CD4-positive, alpha-beta T cell treated with Interleukin-6 for 4 hours (primary cell): ENCODE results near the gene SCUBE2.
A peak's percentile ranks its signal among the peaks of the same experiment; 100 is the strongest.
"Not testable (repeated sequence)": the region's sequence is repeated elsewhere in the genome, so short reads cannot be mapped to it uniquely, and the experiment has no call there.

Experiments
- DNase-seq: peaks from one replicate; pipeline ENCODE4 v3.0.0-alpha.2; 2020; ENCODE audit warnings: mixed read lengths

SCUBE2 gene

DNA sequence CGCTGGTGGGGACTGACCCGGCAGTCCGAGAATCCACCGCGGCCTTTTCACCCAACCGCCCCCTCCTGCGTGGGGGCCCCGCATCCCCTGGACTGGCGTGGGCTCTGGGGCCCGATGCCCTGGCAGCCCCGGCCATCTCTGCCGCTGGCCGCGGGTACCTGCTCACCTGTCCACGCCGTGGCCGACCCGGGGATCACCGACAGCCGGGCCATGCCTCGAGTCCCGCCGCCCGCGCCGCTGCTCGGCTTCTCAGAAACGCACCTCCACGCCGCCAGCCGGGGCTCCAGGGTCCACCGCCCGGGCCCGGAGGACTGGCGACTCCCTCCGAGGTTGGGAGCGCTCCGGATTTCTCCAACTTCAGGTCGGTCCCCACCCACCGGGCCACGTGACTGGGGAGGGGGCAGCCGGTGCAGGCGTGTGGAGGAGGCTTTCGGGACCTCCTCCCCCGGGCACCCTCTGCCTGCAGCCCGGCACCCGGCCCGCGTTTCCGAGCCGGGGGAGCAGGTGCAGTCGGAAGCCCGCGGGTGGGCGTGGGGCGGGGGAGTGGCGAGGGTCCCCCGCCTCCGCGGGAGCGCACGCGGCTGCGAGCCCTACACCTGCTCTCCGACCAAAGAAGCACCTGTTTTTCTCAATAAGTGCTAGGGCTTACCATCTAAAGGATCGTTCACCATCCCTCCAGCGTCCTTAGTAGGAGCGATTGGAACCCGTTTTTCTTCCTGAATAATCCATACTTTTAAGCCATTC, 87.0 kb downstream of the SCUBE2 start:
- peak; percentile 35 for DNase-seq

DNA sequence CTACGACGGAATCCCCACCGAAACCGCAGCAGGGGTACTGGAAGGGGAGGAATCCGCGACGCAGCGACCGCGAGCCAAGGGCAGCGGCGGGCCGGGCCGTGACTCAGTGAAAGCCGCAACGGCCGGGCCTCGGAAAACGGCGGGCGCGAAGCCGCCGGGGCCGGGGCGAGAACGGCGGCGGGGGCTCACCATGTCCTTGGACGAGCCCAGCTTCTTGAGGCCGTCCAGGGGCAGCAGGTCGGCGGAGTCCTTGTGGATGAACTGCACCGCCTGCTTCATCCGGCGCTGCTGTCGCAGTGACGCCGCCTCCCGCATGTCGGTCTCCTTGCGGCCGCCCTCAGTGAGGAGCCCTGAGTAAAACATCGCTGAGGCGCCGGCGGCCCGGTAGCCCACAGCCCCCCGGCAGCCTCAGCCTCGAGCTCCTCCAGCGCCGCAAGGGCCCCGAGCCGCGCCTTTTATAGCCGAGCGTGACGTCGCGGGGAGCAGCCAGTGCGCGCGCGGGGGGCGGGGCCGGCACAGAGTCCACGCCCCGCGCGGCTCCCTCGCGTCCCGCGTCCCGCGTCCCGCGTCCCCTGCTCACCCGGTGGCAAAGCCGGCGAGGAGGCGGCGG, 87.7 kb downstream of the SCUBE2 start, which contains the start of gene NRIP3:
Gene NRIP3 (minus strand): TSS at position 429 of the 610 bp plus-strand sequence. CDS start 66 bp downstream, at position 363.
- peak; percentile 84 for DNase-seq

DNA sequence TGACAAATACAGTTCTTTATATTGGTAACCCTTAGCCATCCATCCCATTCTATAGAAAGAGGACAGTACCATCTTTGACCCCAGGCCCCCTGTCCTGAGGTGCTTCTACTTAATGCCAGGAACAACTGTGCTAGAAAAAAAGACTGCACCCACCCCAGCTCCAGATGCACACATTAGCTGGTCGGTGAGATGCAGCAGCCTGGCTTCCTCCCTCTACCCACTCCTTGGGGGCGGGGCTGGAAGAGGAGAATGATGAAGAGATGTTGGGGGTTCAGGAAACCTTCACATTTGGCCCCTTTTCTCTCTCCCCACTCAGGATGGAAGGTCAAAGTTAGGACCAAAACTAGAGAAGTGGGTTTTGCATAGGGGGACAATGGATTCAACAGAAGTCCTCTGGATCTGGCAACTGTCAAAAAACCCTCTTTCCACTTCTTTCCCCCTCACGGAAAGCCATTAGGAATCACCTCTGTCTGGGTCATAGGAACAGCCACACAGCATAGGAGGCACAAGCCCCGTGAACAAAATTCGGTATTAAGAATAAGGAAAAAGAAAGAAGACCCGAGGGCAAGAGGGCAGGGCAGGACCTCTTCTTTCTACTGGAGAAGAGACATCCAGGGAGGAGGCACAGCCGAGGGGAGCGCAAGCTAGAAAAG, 88.4 kb downstream of the SCUBE2 start:
- peak; percentile 18 for DNase-seq

DNA sequence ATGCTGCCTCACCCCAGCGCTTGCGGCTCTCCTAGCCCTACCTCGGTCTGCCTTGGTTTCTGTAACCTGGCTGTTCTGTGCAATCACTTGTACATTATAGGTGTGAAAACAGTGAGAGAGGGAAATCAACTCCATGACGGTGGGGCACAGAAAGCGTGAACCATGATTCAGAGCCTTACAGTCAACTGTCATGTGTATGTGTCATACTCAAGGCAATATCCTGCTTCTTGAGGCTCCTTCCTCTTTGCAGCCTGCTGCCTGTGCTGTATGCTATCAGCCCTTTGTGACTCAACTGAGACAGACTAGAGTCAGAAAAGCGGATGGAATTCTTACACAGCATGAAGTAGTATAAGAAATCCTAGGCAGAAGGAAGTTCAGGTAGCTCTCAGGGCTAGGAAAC, 89.7 kb downstream of the SCUBE2 start:
- peak; percentile 51 for DNase-seq

DNA sequence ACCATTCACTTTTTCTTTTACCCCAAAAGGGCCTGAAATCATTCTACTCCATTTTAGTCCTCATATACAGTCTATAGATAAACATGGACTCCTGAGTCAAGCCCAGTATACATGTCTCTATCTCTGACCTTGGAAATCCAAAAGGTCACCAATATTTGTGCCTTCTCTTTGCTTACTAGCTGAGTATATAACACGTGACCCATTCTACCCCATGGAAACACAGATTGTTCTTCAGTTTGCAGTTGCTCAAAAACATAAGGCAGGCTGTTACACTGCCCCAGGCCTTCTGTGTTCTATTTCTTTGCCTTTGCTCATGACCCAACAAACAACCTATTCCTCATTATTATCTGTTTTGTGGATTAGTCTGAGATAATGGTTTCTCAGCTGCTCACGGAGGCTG, 93.4 kb downstream of the SCUBE2 start:
- no peak for DNase-seq

DNA sequence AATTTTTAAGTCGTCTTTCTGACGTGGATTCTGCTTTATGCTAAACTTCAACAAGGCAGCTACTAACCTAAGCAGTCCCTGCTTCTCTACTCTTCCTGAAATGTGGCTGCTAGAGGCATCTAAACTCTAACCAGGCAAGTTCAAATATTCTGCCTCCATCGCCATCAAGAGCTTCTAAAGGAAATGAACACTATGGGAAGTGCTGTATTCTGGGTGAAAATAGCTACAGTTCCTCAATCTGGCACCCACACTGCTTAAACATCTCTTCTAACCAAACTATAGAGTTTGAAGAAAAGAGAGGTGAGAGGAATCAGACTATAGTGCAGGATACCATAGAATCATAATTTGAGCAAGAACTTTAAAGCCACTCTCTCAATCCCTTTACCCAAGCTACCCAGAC, 93.9 kb downstream of the SCUBE2 start:
- DNase-seq = no peak

DNA sequence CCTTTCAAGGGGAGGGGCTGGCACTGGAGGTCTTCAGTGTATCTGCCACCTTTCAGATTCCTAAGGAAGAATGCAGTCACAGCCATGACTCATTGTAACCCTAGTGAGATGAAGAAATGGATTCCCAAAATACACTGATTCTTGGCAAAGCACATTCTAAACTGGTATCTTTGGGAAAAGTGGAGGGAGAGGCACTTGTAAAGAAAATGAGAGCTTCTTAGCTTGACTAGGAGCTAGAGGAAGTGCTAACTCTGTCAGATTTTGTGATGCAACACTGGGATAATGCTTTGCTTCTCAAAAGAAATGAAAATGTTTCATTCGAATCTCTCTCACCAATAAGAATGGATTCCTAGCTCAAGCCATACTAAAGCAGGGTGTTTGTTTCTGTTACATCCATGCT, 101.9 kb downstream of the SCUBE2 start:
- no peak for DNase-seq

DNA sequence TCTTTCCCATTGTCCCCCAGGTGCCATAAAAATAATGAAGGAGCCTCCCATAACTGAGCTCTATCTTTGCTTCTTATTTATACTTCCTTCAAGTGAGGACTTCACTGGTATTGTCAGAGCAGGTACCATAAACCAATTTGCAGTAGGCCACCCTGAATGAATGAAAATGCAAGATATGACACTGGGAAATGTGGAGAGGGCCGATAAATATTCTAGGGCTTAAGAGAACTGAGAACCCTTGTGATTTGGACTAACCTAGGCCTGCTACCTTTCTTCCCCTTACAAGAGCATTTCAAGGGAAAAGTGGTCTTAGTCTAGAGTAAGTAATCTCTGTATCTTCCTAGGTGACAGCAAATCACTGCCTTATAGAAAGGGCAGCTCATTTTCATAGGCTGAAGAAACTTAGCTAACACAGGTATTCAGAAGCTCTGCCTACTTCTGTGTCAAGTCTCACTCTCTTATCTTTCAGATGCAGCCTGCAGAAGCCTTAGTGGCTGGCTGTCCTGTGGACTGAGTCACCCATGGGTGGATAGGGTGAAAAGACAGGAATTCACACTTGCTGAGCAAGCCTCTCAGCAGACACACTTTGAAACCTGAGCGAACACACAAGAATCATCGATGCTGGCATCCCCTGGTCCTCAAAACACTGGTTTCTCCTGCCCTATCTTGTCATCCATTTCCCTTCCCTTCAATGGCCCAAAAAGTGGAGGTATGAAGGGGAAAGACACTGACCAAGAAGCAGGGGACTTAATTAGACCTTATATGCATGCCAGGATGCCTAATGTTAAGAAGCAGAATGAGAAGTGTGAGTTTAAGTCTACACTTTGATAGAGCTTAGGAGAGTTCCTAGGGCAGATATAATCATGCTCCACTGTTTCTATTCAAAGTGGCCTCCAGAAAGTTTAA, 102.8 kb downstream of the SCUBE2 start:
- no peak for DNase-seq

DNA sequence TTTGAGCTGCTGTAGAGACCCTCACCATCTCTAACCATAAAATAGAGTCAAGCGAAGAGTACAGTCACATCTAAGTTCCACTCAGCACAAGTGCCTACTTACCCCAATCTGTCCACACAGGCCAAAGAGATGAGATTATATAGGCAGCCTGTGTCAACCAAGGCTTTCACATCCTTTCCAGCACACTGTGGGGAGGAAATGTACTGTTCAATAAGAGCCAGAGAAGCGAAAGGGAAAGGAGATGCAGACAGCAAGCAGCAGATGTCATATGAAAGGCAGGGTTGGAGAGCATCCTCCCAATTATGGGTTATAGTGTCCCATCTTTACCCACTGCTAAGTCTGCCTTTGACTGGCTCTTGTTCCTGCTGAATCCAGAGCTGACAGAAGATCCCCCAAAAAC, 104.0 kb downstream of the SCUBE2 start:
- no peak for DNase-seq

DNA sequence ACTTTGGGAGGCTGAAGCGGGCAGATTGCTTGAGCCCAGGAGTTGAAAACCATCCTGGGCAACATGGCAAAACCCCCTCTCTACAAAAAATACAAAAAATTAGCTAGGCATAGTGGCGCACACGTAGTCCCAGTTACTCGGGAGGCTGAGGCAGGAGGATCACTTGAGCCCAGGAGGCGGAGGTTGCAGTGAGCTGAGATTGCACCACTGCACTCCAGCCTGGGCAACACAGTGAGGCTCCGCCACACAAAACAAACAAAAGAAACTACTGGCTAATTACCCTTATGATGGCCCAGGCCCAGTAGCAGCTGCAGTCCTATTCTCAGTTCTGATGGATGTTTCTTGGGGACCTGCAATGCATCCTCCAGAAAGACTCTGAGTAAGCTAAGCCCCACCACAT, 104.6 kb downstream of the SCUBE2 start:
- DNase-seq = not testable (repeated sequence)

DNA sequence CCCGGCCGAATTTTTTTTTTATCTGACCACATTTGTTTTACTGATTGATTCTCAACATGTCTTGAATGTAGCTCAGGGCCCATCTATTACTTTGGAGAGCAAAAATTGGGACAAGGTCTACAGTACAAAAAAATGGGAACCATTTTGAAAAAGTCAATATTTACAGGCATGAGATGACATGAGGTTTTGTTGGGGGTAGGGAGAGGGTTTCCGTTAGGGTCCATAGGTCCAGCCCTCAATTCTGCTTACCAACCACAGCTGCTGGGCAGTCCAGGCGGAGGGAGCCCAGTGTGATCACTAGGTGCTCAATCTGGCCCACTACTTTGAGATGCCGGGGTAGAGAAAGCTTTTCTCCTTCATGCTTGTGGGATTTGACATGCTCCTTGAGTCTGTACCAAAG, 105.9 kb downstream of the SCUBE2 start:
- no peak for DNase-seq

DNA sequence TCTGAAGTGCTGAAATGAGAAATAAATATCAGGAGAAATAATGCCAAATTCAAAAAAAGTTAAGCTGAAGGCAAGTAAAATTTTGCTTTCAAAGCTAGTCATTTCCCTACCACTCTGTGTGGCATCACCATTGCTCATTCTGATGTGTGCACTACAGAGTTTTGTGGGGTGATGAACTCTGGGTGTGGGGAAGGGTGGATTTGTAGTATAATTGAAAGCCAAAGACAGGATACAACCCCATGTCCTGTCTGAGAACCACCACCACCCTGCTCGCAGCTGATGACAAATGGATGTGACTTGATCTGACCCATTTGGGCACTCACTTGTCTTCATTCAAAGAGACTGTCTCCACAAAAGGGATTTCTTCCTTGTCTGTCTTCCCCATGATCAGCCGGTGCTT, 107.8 kb downstream of the SCUBE2 start:
- no peak for DNase-seq

DNA sequence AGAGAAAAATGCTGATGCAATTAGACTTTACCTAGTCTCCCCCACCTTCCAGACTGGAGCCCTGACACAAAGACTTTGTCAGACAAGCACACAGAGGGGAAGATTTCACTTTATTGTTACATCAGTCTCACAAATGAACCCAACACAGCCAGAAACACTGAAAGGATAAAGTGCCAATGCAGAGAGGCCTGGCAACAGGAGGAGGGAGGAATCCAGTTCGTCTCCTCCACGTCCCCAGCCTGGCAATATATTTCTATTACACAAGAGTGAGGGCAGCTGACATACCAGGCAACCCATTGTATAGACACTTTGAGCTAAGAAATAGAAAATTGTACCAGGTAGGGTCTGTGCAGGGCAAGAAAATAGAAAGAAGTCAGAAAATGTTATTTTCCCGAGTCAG, 110.9 kb downstream of the SCUBE2 start:
- no peak for DNase-seq

DNA sequence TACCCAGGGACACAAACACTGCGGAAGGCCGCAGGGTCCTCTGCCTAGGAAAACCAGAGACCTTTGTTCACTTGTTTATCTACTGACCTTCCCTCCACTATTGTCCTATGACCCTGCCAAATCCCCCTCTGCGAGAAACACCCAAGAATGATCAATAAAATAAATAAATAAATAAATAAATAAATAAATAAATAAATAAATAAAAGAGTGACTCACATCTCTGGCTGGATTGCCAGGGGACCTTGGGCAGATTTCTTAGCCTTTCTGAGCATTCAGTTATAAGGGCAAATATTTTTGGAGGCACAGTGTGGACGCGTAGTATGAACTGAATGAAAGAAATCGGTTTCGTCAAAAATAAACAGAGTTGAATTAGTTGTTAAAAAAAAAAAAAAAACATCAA, 112.0 kb downstream of the SCUBE2 start:
- DNase-seq = not testable (repeated sequence)

DNA sequence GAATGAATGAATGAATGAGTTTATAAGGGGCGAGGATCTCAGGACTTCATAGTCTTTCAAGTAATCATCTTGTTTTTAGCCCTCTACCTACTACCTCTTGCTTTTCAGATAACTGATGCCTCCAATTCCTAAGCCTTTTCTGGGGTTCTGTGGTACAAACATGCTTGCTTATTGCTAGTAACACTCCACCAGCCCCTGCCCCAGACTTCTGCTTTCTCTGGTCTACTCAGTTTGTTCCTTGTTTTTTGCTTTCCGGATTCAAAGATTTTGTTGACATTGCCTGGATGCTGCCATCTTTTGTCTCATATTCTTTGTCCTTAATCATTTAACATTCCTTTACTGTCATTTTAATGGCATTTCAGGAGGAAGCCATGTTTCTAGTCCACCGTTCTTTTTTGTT, 118.3 kb downstream of the SCUBE2 start:
- DNase-seq = no peak

DNA sequence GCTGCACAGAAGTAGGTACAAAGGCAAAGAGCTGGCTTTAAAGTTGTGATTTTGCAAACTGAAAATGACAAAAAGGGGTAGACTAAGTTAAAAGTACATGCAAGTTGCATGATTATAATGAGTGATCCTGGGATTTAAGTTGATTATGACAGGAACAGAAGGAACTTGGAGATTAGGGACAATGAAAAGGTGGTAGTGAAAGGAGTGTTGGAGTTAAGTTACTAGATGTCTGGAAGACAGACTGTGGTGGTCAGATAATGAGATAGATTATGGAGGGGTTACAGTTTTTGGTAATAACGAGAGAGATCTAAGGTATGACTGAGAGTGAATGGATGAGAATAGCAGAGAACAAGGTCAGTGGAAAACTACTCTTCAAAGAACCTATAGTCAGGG, 119.5 kb downstream of the SCUBE2 start:
- no peak for DNase-seq

DNA sequence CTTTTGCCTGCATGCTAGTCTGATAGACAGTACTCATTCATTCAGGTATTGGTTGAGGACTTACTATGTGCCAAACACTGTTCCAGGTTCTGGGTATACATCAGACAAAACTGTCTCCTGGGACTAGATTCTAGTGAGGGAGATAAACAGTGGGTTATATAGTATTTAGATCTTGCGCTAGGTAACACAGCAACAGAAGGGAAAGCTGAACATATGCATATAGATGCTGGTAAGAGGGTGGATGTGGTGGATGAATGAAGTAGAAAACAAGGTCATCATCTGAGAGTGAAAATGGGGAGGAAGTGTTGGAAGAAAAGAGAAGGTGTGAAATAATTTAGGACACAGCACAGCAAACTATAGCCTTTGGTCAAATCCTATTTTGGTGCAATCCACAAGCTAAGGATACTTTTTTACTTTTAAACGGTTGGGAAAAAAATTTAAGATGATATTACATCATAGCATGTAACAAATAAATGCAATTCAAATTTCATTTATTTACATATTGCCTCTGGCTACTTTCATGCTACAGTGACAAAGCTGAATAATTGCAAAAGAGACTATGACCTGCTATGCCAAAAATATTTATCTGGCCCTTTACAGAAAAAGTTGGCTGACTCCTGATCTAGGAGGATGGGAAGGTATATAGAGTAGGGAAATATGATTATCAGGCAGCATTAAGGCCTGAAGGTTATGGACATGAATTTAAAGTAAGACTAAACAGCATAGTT, 120.0 kb downstream of the SCUBE2 start:
- DNase-seq = no peak
